ENCODE measurements around the gene MAN1A2. TPM values are rescaled to one million over a fixed set of nuclear protein-coding genes. Genes with fewer than 3 reads are reported as not detected.
"Not testable (repeated sequence)": the region's sequence is repeated elsewhere in the genome, so short reads cannot be mapped to it uniquely, and the experiment has no call there.

Gene MAN1A2
- polyA plus RNA-seq, 3 donors = 4.0 to 10.5 (median 7.2) TPM

- H3K4me1 ChIP-seq (ENCODE audit: control insufficient read depth in 1 of 2, insufficient read depth in 2 of 2, low read length in 2 of 2) = no peaks in the 10 kb centered on the region
- H3K27me3 Mint-ChIP-seq (ENCODE audit: low read depth in 3 of 3) = peaks cover 0 to 1% (median 0%) of the 10 kb centered on the region in 3 donors
- no peak overlapping the region for H3K27ac Mint-ChIP-seq
- no peaks in the 10 kb centered on the region for H3K27me3 ChIP-seq (ENCODE audit: control insufficient read depth in 2 of 2, insufficient read depth in 2 of 2, low read length in 2 of 2)
- intact Hi-C loops (cut with micrococcal nuclease) = no loop called here
- H3K36me3 Mint-ChIP-seq = peaks cover 43 to 61% of the 10 kb centered on the region in 2 donors
- H3K9ac ChIP-seq (ENCODE audit: insufficient read depth, low read length, poor library complexity, severe bottlenecking) = no peak overlapping the region
- H3K9me3 ChIP-seq (replicated peaks in 1 of 2; ENCODE audit: control insufficient read depth in 1 of 2, insufficient read depth in 1 of 2, low read length in 2 of 2) = peaks cover 6 to 20% of the 10 kb centered on the region in 2 donors
- DNase-seq = no peak
- no peak overlapping the region for H3K4me2 ChIP-seq (replicated peaks; ENCODE audit: extremely low read depth, low read length, poor library complexity, severe bottlenecking)
- no peak overlapping the region for H3K4me3 Mint-ChIP-seq
- H3K4me1 Mint-ChIP-seq = no peaks in the 10 kb centered on the region
- H4K20me1 ChIP-seq (ENCODE audit: insufficient read depth, low read length) = no peaks in the 10 kb centered on the region
- H3K4me3 ChIP-seq (replicated peaks in 1 of 3; ENCODE audit: low read depth in 2 of 3, low read length in 3 of 3) = no peak overlapping the region
- H3K36me3 ChIP-seq (replicated peaks in 1 of 2; ENCODE audit: control insufficient read depth in 1 of 2, insufficient read depth in 2 of 2, low read length in 2 of 2) = peaks cover 0 to 30% of the 10 kb centered on the region in 2 donors
- peaks cover 14 to 29% (median 19%) of the 10 kb centered on the region in 7 donors for H3K9me3 Mint-ChIP-seq
- TF ChIP-seq CTCF (IDR thresholded peaks at IDR 0.05) = no peak
- H3K27ac ChIP-seq (ENCODE audit: low read depth in 1 of 2, low read length in 2 of 2) = no peak overlapping the region
- WGBS (ENCODE audit: insufficient coverage) = 90% methylated on average over 3 of the region's 3 CpGs
- H2AFZ ChIP-seq (ENCODE audit: insufficient read depth, low read depth, low read length, poor library complexity, severe bottlenecking) = no peak overlapping the region
- H3K79me2 ChIP-seq (ENCODE audit: insufficient read depth, low read length) = no peaks in the 10 kb centered on the region
Observed at GRCh38 chr1:117452216-117452615, 85.0 kb downstream of the MAN1A2 start.

DNA sequence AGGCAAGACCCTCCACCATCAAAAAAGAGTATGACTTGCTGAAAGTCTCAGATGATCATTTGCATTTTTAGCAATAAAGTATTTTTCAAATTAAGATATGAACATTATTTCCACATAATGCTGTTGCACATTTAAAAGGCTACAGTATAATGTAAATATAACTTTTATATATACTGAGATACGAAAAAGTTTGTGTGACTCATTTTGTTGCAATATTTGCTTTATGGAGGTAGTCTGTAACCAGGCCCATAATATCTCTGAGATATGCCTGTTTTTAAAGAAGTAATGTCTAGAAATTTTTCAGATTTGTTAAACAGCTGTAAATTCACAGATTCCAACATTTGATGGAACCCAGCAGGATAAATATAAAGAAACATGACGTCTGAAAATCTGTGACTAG lies 86.7 kb downstream of the MAN1A2 start:
- Mint-ChIP-seq H3K9me3 (peaks cover 12 to 25% (median 21%) of the 10 kb centered on the region in 7 donors), H3K4me1 (no peaks in the 10 kb centered on the region), H3K27ac (no peak overlapping the region), H3K27me3 (ENCODE audit: low read depth in 3 of 3) (peaks cover 0 to 1% (median 0%) of the 10 kb centered on the region in 3 donors), H3K36me3 (peaks cover 40 to 51% of the 10 kb centered on the region in 2 donors), H3K4me3 (no peak overlapping the region)
- H3K4me3 ChIP-seq (replicated peaks in 1 of 3; ENCODE audit: low read depth in 2 of 3, low read length in 3 of 3) = no peak overlapping the region
- H3K9me3 ChIP-seq (replicated peaks in 1 of 2; ENCODE audit: control insufficient read depth in 1 of 2, insufficient read depth in 1 of 2, low read length in 2 of 2) = peaks cover 6 to 20% of the 10 kb centered on the region in 2 donors
- H3K4me1 ChIP-seq (ENCODE audit: control insufficient read depth in 1 of 2, insufficient read depth in 2 of 2, low read length in 2 of 2) = no peaks in the 10 kb centered on the region
- H3K4me2 ChIP-seq (replicated peaks; ENCODE audit: extremely low read depth, low read length, poor library complexity, severe bottlenecking) = no peak overlapping the region
- H2AFZ ChIP-seq (ENCODE audit: insufficient read depth, low read depth, low read length, poor library complexity, severe bottlenecking) = no peak overlapping the region
- WGBS (ENCODE audit: insufficient coverage) = no CpG with 5 or more reads among the region's 2 CpGs
- intact Hi-C loops (cut with micrococcal nuclease) = no loop called here
- H3K9ac ChIP-seq (ENCODE audit: insufficient read depth, low read length, poor library complexity, severe bottlenecking) = no peak overlapping the region
- H3K79me2 ChIP-seq (ENCODE audit: insufficient read depth, low read length) = no peaks in the 10 kb centered on the region
- peaks cover 0 to 18% of the 10 kb centered on the region in 2 donors for H3K36me3 ChIP-seq (replicated peaks in 1 of 2; ENCODE audit: control insufficient read depth in 1 of 2, insufficient read depth in 2 of 2, low read length in 2 of 2)
- no peak for DNase-seq
- H3K27me3 ChIP-seq (ENCODE audit: control insufficient read depth in 2 of 2, insufficient read depth in 2 of 2, low read length in 2 of 2) = no peaks in the 10 kb centered on the region
- no peaks in the 10 kb centered on the region for H4K20me1 ChIP-seq (ENCODE audit: insufficient read depth, low read length)
- no peak for TF ChIP-seq CTCF (IDR thresholded peaks at IDR 0.05)
- no peak overlapping the region for H3K27ac ChIP-seq (ENCODE audit: low read depth in 1 of 2, low read length in 2 of 2)

- intact Hi-C loops (cut with micrococcal nuclease); H2AFZ ChIP-seq (ENCODE audit: insufficient read depth, low read depth, low read length, poor library complexity, severe bottlenecking); H3K36me3 ChIP-seq (replicated peaks in 1 of 2; ENCODE audit: control insufficient read depth in 1 of 2, insufficient read depth in 2 of 2, low read length in 2 of 2); DNase-seq; H3K4me3 Mint-ChIP-seq; H3K9me3 Mint-ChIP-seq; H3K9ac ChIP-seq (ENCODE audit: insufficient read depth, low read length, poor library complexity, severe bottlenecking); H4K20me1 ChIP-seq (ENCODE audit: insufficient read depth, low read length); H3K79me2 ChIP-seq (ENCODE audit: insufficient read depth, low read length); H3K9me3 ChIP-seq (replicated peaks in 1 of 2; ENCODE audit: control insufficient read depth in 1 of 2, insufficient read depth in 1 of 2, low read length in 2 of 2); H3K27me3 Mint-ChIP-seq (ENCODE audit: low read depth in 3 of 3); H3K27ac ChIP-seq (ENCODE audit: low read depth in 1 of 2, low read length in 2 of 2); H3K4me1 Mint-ChIP-seq; H3K4me1 ChIP-seq (ENCODE audit: control insufficient read depth in 1 of 2, insufficient read depth in 2 of 2, low read length in 2 of 2); H3K27ac Mint-ChIP-seq; H3K27me3 ChIP-seq (ENCODE audit: control insufficient read depth in 2 of 2, insufficient read depth in 2 of 2, low read length in 2 of 2); H3K4me3 ChIP-seq (replicated peaks in 1 of 3; ENCODE audit: low read depth in 2 of 3, low read length in 3 of 3); H3K4me2 ChIP-seq (replicated peaks; ENCODE audit: extremely low read depth, low read length, poor library complexity, severe bottlenecking): not testable (repeated sequence)
- H3K36me3 Mint-ChIP-seq = peaks cover 16 to 24% of the 10 kb centered on the region in 2 donors
- 96% methylated on average over 3 of the region's 8 CpGs for WGBS (ENCODE audit: insufficient coverage)
Observed at GRCh38 chr1:117458410-117458809, 91.2 kb downstream of the MAN1A2 start.
